ENCODE results near the gene CRIM1.

Gene CRIM1

GRCh38 chr2:36396878-36397539, 41.4 kb downstream of the CRIM1 start:
- TF ChIP-seq CTCF (IDR thresholded peaks at IDR 0.05; ENCODE audit: low read depth, low read length) = no peak
- Histone ChIP-seq H3K4me3 (ENCODE audit: low read depth, low read length) (no peak overlapping the region), H3K27ac (no peak overlapping the region)

GRCh38 chr2:36397728-36398413, 42.3 kb downstream of the CRIM1 start:
- no peak for TF ChIP-seq CTCF (IDR thresholded peaks at IDR 0.05; ENCODE audit: low read depth, low read length)
- no peak overlapping the region for H3K4me3 ChIP-seq (ENCODE audit: low read depth, low read length)
- no peaks in the 10 kb centered on the region for H3K27me3 ChIP-seq (ENCODE audit: insufficient read depth, low read depth, severe bottlenecking)
- no peaks in the 10 kb centered on the region for H3K9me3 ChIP-seq (ENCODE audit: severe bottlenecking)
- no peak for DNase-seq
- no peaks in the 10 kb centered on the region for H3K36me3 ChIP-seq
- no peak overlapping the region for H3K27ac ChIP-seq

More at GRCh38 chr2:36396878-36397539, 41.4 kb downstream of the CRIM1 start:
- no peaks in the 10 kb centered on the region for H3K9me3 ChIP-seq (ENCODE audit: severe bottlenecking)
- no peak for DNase-seq
- no peaks in the 10 kb centered on the region for H3K36me3 ChIP-seq
- no peaks in the 10 kb centered on the region for H3K27me3 ChIP-seq (ENCODE audit: insufficient read depth, low read depth, severe bottlenecking)

GRCh38 chr2:36399050-36399449, 43.5 kb downstream of the CRIM1 start:
- no peaks in the 10 kb centered on the region for H3K36me3 ChIP-seq
- no peak overlapping the region for H3K4me3 ChIP-seq (ENCODE audit: low read depth, low read length)
- no peak overlapping the region for H3K27ac ChIP-seq
- TF ChIP-seq CTCF (IDR thresholded peaks at IDR 0.05; ENCODE audit: low read depth, low read length) = no peak
- no peaks in the 10 kb centered on the region for H3K9me3 ChIP-seq (ENCODE audit: severe bottlenecking)
- no peak for DNase-seq
- no peaks in the 10 kb centered on the region for H3K27me3 ChIP-seq (ENCODE audit: insufficient read depth, low read depth, severe bottlenecking)

GRCh38 chr2:36403675-36404230, 48.2 kb downstream of the CRIM1 start:
- no peak overlapping the region for H3K4me3 ChIP-seq (ENCODE audit: low read depth, low read length)
- DNase-seq = no peak
- no peak for TF ChIP-seq CTCF (IDR thresholded peaks at IDR 0.05; ENCODE audit: low read depth, low read length)

GRCh38 chr2:36404318-36404717, 48.7 kb downstream of the CRIM1 start:
- H3K27me3 ChIP-seq (ENCODE audit: insufficient read depth, low read depth, severe bottlenecking) = no peaks in the 10 kb centered on the region
- no peak for DNase-seq
- no peak for TF ChIP-seq CTCF (IDR thresholded peaks at IDR 0.05; ENCODE audit: low read depth, low read length)
- H3K4me3 ChIP-seq (ENCODE audit: low read depth, low read length) = no peak overlapping the region
- H3K27ac ChIP-seq = no peak overlapping the region
- H3K9me3 ChIP-seq (ENCODE audit: severe bottlenecking) = no peaks in the 10 kb centered on the region
- no peaks in the 10 kb centered on the region for H3K36me3 ChIP-seq

More at GRCh38 chr2:36403675-36404230, 48.2 kb downstream of the CRIM1 start:
- Histone ChIP-seq H3K36me3 (no peaks in the 10 kb centered on the region), H3K9me3 (ENCODE audit: severe bottlenecking) (no peaks in the 10 kb centered on the region), H3K27me3 (ENCODE audit: insufficient read depth, low read depth, severe bottlenecking) (no peaks in the 10 kb centered on the region), H3K27ac (no peak overlapping the region)
